ENCODE measurements around the gene NPBWR2. TPM values are rescaled to one million over a fixed set of nuclear protein-coding genes. Genes with fewer than 3 reads are reported as not detected.

Gene NPBWR2
- total RNA-seq, 1 experiment from 2014 or later, result not detected

DNA sequence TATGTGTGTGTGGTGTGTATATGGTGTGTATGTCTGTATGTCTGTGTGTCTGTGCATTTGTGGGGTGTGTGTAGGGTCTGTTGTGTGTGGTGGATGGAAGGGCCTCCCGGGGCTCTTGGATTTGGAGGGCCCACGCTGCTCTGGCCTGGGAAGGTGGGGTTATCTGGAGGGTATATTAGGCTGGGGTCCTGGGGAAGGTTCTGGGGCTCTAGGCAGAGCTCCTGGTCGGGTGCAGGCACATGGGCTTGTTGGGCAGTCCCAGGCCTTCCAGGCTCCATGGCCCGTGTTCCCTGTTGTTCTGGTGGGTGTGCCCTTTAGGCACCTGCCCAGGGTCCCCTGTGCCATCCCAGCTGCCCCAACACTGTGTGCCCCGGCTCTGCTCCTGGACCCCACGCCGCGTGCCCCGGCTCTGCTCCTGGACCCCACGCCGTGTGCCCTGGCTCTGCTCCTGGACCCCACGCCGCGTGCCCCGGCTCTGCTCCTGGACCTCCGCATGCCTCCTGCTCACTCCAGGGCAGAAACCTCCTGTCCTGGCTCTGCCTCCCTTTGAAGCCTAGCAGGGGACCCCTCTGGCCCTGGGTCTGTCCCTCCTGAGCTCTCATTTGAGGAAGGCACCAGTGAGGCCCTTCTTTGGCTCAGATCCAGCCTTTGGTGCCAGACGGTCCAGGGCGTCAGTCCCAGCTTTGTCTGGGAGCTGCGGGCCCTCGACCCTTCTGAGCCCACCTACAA is 46.7 kb upstream of the NPBWR2 start:
- no peaks in the 10 kb centered on the region for H3K36me3 ChIP-seq (ENCODE audit: control insufficient read depth, insufficient read depth, low read length)
- TF ChIP-seq TCF7L2 (IDR thresholded peaks at IDR 0.05; ENCODE audit: low read depth, low read length) (no peak), POLR2AphosphoS5 (IDR thresholded peaks at IDR 0.05; ENCODE audit: low read depth, low read length) (no peak), SIN3A (IDR thresholded peaks at IDR 0.05; ENCODE audit: borderline replicate concordance, insufficient read depth, low read depth, low read length) (no peak), CTCF (IDR thresholded peaks at IDR 0.05) (no peak), REST (IDR thresholded peaks at IDR 0.05; ENCODE audit: insufficient read depth in 1 of 2, low read depth in 2 of 2, low read length in 1 of 2) (no peak)
- no peak for ATAC-seq
- H3K27me3 ChIP-seq (ENCODE audit: control insufficient read depth, insufficient read depth, low read length), result no peaks in the 10 kb centered on the region
- POLR2A ChIA-PET, result no interaction called here
- BruUV-seq (replicated peaks), result no TSS peak
- in situ Hi-C loops (cut with HindIII; ENCODE audit: low pct_unique_long_range_greater_than_20kb, low sequenced_read_pairs), result no loop called here
- intact Hi-C loops (cut with micrococcal nuclease; ENCODE audit: unreplicated experiment), result no loop called here
- no peak overlapping the region for H3K4me3 ChIP-seq (ENCODE audit: low read depth in 2 of 2, low read length in 2 of 2)
- no peaks in the 10 kb centered on the region for H3K9me3 ChIP-seq (ENCODE audit: control insufficient read depth, insufficient read depth, low read depth, low read length)
- CTCF ChIA-PET, result no interaction called here
- H3K27ac ChIP-seq (ENCODE audit: low read length), result no peak overlapping the region
- no peaks in the 10 kb centered on the region for H3K4me1 ChIP-seq (ENCODE audit: control insufficient read depth, insufficient read depth, low read length)
- DNase-seq (ENCODE audit: low read depth, low spot score), result no peak

GRCh38 chr20:64153410-64153809 is 46.0 kb upstream of the NPBWR2 start:
- no peak overlapping the region for H3K4me3 ChIP-seq (ENCODE audit: low read depth in 2 of 2, low read length in 2 of 2)
- in situ Hi-C loops (cut with HindIII; ENCODE audit: low pct_unique_long_range_greater_than_20kb, low sequenced_read_pairs), result no loop called here
- DNase-seq (ENCODE audit: low read depth, low spot score) (no peak), ATAC-seq (no peak)
- H3K4me1 ChIP-seq (ENCODE audit: control insufficient read depth, insufficient read depth, low read length), result no peaks in the 10 kb centered on the region
- TF ChIP-seq TCF7L2 (IDR thresholded peaks at IDR 0.05; ENCODE audit: low read depth, low read length), result no peak
- no peak for TF ChIP-seq REST (IDR thresholded peaks at IDR 0.05; ENCODE audit: insufficient read depth in 1 of 2, low read depth in 2 of 2, low read length in 1 of 2)
- TF ChIP-seq CTCF (IDR thresholded peaks at IDR 0.05), result no peak
- no peak for TF ChIP-seq POLR2AphosphoS5 (IDR thresholded peaks at IDR 0.05; ENCODE audit: low read depth, low read length)
- H3K9me3 ChIP-seq (ENCODE audit: control insufficient read depth, insufficient read depth, low read depth, low read length), result no peaks in the 10 kb centered on the region
- intact Hi-C loops (cut with micrococcal nuclease; ENCODE audit: unreplicated experiment), result no loop called here
- no peaks in the 10 kb centered on the region for H3K36me3 ChIP-seq (ENCODE audit: control insufficient read depth, insufficient read depth, low read length)
- ChIA-PET POLR2A (no interaction called here), CTCF (no interaction called here)
- no peak overlapping the region for H3K27ac ChIP-seq (ENCODE audit: low read length)
- no peaks in the 10 kb centered on the region for H3K27me3 ChIP-seq (ENCODE audit: control insufficient read depth, insufficient read depth, low read length)
- BruUV-seq (replicated peaks), result no TSS peak
